Subcutaneous abdominal adipose tissue (tissue), 5 donors: ENCODE results near the gene PAPSS1.
"Not testable (repeated sequence)": the region's sequence is repeated elsewhere in the genome, so short reads cannot be mapped to it uniquely, and the experiment has no call there.

ENCODE experiments used
- H3K27ac ChIP-seq: one replicate; pipeline ENCODE4 v1.7.0; 2013; ENCODE audit warnings: low read depth, mild to moderate bottlenecking, inconsistent platforms, low read length, moderate library complexity
- H3K27me3 ChIP-seq, 5 donors: one replicate each; pipeline ENCODE4 v1.7.0; 2013; ENCODE audit warnings: low read length in 5 of 5, inconsistent platforms in 1 of 5; ENCODE audit not compliant: control insufficient read depth in 5 of 5, insufficient read depth in 4 of 5
- H3K36me3 ChIP-seq, 5 donors: one replicate each; pipeline ENCODE4 v1.7.0; 2013; ENCODE audit warnings: low read length in 5 of 5; ENCODE audit not compliant: control insufficient read depth in 5 of 5, insufficient read depth in 5 of 5
- H3K4me1 ChIP-seq, 5 donors: one replicate each; pipeline ENCODE4 v1.7.0; 2013; ENCODE audit warnings: low read length in 5 of 5, mild to moderate bottlenecking in 3 of 5, moderate library complexity in 1 of 5; ENCODE audit not compliant: control insufficient read depth in 5 of 5, insufficient read depth in 5 of 5
- H3K4me3 ChIP-seq, 5 donors: one replicate each; pipeline ENCODE4 v1.7.0; 2013; ENCODE audit warnings: low read length in 5 of 5, low read depth in 1 of 5
- H3K9ac ChIP-seq, 5 donors: one replicate each; pipeline ENCODE4 v1.7.0; 2013; ENCODE audit warnings: low read length in 5 of 5, mild to moderate bottlenecking in 4 of 5, moderate library complexity in 3 of 5
- H3K9me3 ChIP-seq, 5 donors: one replicate each; pipeline ENCODE4 v1.7.0; 2013; ENCODE audit warnings: low read length in 5 of 5; ENCODE audit not compliant: control insufficient read depth in 5 of 5
- donor health status: healthy.
- donor health status: healthy.
- donor health status: healthy.
- donor health status: healthy.
- donor health status: healthy.

The PAPSS1 gene

GRCh38 chr4:107658400-107659336 lies 61.4 kb downstream of the PAPSS1 start:
- Histone ChIP-seq H3K4me1 (no peaks in the 10 kb centered on the region), H3K9ac (no peak overlapping the region), H3K36me3 (peaks cover 3 to 20% (median 16%) of the 10 kb centered on the region in 5 donors), H3K4me3 (no peak overlapping the region), H3K27ac (no peak overlapping the region), H3K9me3 (no peaks in the 10 kb centered on the region), H3K27me3 (no peaks in the 10 kb centered on the region)

GRCh38 chr4:107655289-107655688 lies 64.7 kb downstream of the PAPSS1 start:
- Histone ChIP-seq H3K9ac (no peak overlapping the region), H3K4me3 (no peak overlapping the region), H3K27me3 (no peaks in the 10 kb centered on the region), H3K4me1 (peaks cover 0 to 3% (median 0%) of the 10 kb centered on the region in 5 donors), H3K27ac (no peak overlapping the region), H3K9me3 (no peaks in the 10 kb centered on the region), H3K36me3 (peaks cover 18 to 43% (median 28%) of the 10 kb centered on the region in 5 donors)

GRCh38 chr4:107654694-107655093 lies 65.3 kb downstream of the PAPSS1 start:
- H3K36me3 ChIP-seq: peaks cover 18 to 43% (median 28%) of the 10 kb centered on the region in 5 donors
- H3K27me3 ChIP-seq: no peaks in the 10 kb centered on the region
- H3K9ac ChIP-seq: no peak overlapping the region
- H3K4me3 ChIP-seq: no peak overlapping the region
- H3K9me3 ChIP-seq: no peaks in the 10 kb centered on the region
- peaks cover 0 to 9% (median 0%) of the 10 kb centered on the region in 5 donors for H3K4me1 ChIP-seq
- no peak overlapping the region for H3K27ac ChIP-seq

- H3K9me3 ChIP-seq, H3K27me3 ChIP-seq, H3K27ac ChIP-seq, H3K9ac ChIP-seq, H3K4me3 ChIP-seq: not testable (repeated sequence)
- H3K36me3 ChIP-seq: peaks cover 17 to 43% (median 26%) of the 10 kb centered on the region in 5 donors
- peaks cover 0 to 12% (median 0%) of the 10 kb centered on the region in 5 donors for H3K4me1 ChIP-seq
These were observed 68.6 kb downstream of the PAPSS1 start for GRCh38 chr4:107651408-107651807.

GRCh38 chr4:107650251-107650650 lies 69.8 kb downstream of the PAPSS1 start:
- Histone ChIP-seq H3K9ac (no peak overlapping the region), H3K27ac (no peak overlapping the region), H3K36me3 (peaks cover 17 to 39% (median 23%) of the 10 kb centered on the region in 5 donors), H3K4me3 (no peak overlapping the region), H3K4me1 (peaks cover 0 to 12% (median 0%) of the 10 kb centered on the region in 5 donors), H3K9me3 (no peaks in the 10 kb centered on the region), H3K27me3 (no peaks in the 10 kb centered on the region)

GRCh38 chr4:107648178-107648991 lies 71.6 kb downstream of the PAPSS1 start:
- no peaks in the 10 kb centered on the region for H3K27me3 ChIP-seq
- H3K27ac ChIP-seq: no peak overlapping the region
- no peaks in the 10 kb centered on the region for H3K9me3 ChIP-seq
- H3K4me1 ChIP-seq: peaks cover 0 to 12% (median 0%) of the 10 kb centered on the region in 5 donors
- H3K36me3 ChIP-seq: peaks cover 18 to 38% (median 28%) of the 10 kb centered on the region in 5 donors
- no peak overlapping the region for H3K4me3 ChIP-seq
- no peak overlapping the region for H3K9ac ChIP-seq

GRCh38 chr4:107647591-107647990 lies 72.4 kb downstream of the PAPSS1 start:
- no peak overlapping the region for H3K9ac ChIP-seq
- peaks cover 12 to 37% (median 26%) of the 10 kb centered on the region in 5 donors for H3K36me3 ChIP-seq
- no peaks in the 10 kb centered on the region for H3K9me3 ChIP-seq
- no peak overlapping the region for H3K4me3 ChIP-seq
- no peak overlapping the region for H3K27ac ChIP-seq
- peaks cover 0 to 12% (median 0%) of the 10 kb centered on the region in 5 donors for H3K4me1 ChIP-seq
- H3K27me3 ChIP-seq: no peaks in the 10 kb centered on the region

GRCh38 chr4:107645604-107646003 lies 74.4 kb downstream of the PAPSS1 start:
- Histone ChIP-seq H3K27ac (no peak overlapping the region), H3K4me3 (no peak overlapping the region), H3K9ac (no peak overlapping the region), H3K36me3 (peaks cover 2 to 23% (median 19%) of the 10 kb centered on the region in 5 donors), H3K4me1 (peaks cover 0 to 21% (median 5%) of the 10 kb centered on the region in 5 donors), H3K27me3 (no peaks in the 10 kb centered on the region), H3K9me3 (no peaks in the 10 kb centered on the region)

GRCh38 chr4:107643021-107643420 lies 77.0 kb downstream of the PAPSS1 start:
- H3K36me3 ChIP-seq: peaks cover 2 to 23% (median 19%) of the 10 kb centered on the region in 5 donors

More at GRCh38 chr4:107643021-107643420, 77.0 kb downstream of the PAPSS1 start:
- Histone ChIP-seq H3K4me1 (peaks cover 0 to 15% (median 6%) of the 10 kb centered on the region in 5 donors), H3K9me3 (no peaks in the 10 kb centered on the region), H3K27me3 (no peaks in the 10 kb centered on the region), H3K9ac (no peak overlapping the region), H3K4me3 (no peak overlapping the region), H3K27ac (no peak overlapping the region)
